Measurements from ENCODE around the gene TRIM44.

DNA sequence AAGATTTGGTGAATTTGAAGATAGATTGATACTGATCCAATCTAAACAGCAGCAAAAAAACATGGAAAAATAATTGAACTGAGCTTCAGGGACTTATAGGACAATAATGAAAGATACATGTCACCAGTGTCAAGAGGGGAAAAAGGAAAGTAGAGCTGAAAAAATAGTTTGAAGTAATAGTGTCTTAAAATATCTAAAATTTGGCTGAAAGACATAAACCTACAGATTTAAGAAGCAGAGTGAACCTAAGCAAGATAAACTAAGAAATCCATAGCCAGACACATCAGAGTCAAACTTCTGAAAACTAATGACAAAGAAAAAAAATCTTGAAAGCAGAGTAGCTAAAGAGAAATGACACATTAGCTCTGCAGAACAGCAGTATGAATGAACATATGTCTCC lies 67.7 kb downstream of the TRIM44 start:
- TF ChIP-seq POLR2AphosphoS5 (IDR thresholded peaks at IDR 0.05) (no peak), POLR2A (IDR thresholded peaks at IDR 0.05) (no peak)
- TF ChIP-seq, protein P1, sequence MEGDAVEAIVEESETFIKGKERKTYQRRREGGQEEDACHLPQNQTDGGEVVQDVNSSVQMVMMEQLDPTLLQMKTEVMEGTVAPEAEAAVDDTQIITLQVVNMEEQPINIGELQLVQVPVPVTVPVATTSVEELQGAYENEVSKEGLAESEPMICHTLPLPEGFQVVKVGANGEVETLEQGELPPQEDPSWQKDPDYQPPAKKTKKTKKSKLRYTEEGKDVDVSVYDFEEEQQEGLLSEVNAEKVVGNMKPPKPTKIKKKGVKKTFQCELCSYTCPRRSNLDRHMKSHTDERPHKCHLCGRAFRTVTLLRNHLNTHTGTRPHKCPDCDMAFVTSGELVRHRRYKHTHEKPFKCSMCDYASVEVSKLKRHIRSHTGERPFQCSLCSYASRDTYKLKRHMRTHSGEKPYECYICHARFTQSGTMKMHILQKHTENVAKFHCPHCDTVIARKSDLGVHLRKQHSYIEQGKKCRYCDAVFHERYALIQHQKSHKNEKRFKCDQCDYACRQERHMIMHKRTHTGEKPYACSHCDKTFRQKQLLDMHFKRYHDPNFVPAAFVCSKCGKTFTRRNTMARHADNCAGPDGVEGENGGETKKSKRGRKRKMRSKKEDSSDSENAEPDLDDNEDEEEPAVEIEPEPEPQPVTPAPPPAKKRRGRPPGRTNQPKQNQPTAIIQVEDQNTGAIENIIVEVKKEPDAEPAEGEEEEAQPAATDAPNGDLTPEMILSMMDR (IDR thresholded peaks at IDR 0.05): no peak
